H1 (cell line): Measurements from ENCODE around the gene AGFG2.

Experiments
- POLR2AphosphoS5 ChIP-seq: IDR thresholded peaks from 2 replicates; pipeline ENCODE4 v1.6.1; 2011; ENCODE audit warnings: low read depth, low read length
- SIX5 ChIP-seq: IDR thresholded peaks from 2 replicates; pipeline ENCODE4 v1.6.1; 2011; ENCODE audit warnings: mild to moderate bottlenecking, low read depth, low read length
- SRF ChIP-seq: IDR thresholded peaks from 2 replicates; pipeline ENCODE4 v1.6.1; 2011; ENCODE audit warnings: mild to moderate bottlenecking, low read depth, low read length, moderate library complexity
- SUZ12 ChIP-seq: fragments of 200-600 bp; sonication (generic); IDR thresholded peaks from 2 replicates; pipeline ENCODE4 v1.6.1; 2012; ENCODE audit warnings: mild to moderate bottlenecking, inconsistent platforms, low read length, moderate library complexity, mixed read lengths
- ZNF274 ChIP-seq: IDR thresholded peaks from 2 replicates; pipeline ENCODE4 v1.7.0; 2012; ENCODE audit warnings: low read length, borderline replicate concordance; ENCODE audit errors: extremely low read depth
- TF ChIP-seq, protein P1 (sequence below), 3 experiments: IDR thresholded peaks; 1 replicate in 2 of 3; 2 replicates in 1 of 3; pipeline versions ENCODE4 v1.5.1 to v1.6.1; 2011; ENCODE audit warnings: low read length in 3 of 3, mild to moderate bottlenecking in 3 of 3, inconsistent platforms in 2 of 3, low read depth in 1 of 3, moderate library complexity in 1 of 3; ENCODE audit not compliant: insufficient read depth in 1 of 3; ENCODE audit errors: control extremely low read depth in 1 of 3

DNA sequence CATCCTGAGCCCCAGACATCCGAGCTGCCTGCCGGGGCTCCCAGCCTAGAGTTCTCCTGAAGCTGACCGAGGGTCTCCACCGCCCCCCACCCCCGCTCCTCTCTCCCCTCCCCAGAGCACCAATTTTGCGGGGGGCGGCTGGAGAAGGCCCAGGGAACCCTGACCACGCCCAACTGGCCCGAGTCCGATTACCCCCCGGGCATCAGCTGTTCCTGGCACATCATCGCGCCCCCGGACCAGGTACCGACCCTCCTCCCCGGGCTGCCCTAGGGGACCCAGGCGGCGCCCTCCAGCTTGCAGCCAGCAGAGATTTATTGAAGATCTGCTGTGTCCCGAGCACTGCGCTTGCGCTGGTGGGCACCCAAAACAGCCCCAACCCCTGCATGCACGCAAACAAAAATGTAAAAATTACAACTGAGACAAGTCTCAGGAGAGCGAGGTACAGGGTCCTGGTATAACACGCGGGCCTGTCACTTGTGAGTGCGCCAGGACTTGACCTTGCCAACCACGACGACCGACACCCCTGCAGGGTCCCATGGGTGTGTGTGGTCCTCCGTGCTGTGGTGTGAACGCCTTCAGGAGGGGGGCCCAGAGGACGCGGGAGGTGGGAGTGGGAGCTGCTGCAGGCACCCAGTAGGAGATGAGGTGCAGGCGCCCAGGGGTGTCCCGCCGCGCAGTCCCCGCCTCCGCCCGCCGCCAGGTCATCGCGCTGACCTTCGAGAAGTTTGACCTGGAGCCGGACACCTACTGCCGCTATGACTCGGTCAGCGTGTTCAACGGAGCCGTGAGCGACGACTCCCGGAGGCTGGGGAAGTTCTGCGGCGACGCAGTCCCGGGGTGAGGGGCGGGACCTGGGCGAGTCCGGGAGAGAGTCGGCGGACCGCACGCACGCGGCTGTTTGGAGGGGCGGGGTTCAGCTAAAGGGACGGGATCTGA lies 66.2 kb downstream of the AGFG2 start:
- no peak for TF ChIP-seq ZNF274
- no peak for TF ChIP-seq SUZ12
- no peak for TF ChIP-seq SRF
- TF ChIP-seq, protein P1, sequence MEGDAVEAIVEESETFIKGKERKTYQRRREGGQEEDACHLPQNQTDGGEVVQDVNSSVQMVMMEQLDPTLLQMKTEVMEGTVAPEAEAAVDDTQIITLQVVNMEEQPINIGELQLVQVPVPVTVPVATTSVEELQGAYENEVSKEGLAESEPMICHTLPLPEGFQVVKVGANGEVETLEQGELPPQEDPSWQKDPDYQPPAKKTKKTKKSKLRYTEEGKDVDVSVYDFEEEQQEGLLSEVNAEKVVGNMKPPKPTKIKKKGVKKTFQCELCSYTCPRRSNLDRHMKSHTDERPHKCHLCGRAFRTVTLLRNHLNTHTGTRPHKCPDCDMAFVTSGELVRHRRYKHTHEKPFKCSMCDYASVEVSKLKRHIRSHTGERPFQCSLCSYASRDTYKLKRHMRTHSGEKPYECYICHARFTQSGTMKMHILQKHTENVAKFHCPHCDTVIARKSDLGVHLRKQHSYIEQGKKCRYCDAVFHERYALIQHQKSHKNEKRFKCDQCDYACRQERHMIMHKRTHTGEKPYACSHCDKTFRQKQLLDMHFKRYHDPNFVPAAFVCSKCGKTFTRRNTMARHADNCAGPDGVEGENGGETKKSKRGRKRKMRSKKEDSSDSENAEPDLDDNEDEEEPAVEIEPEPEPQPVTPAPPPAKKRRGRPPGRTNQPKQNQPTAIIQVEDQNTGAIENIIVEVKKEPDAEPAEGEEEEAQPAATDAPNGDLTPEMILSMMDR (IDR thresholded peaks at IDR 0.05; ENCODE audit: control extremely low read depth in 1 of 3, insufficient read depth in 1 of 3, low read depth in 1 of 3, low read length in 3 of 3): no peak
- no peak for TF ChIP-seq POLR2AphosphoS5
- no peak for TF ChIP-seq SIX5
